ENCODE data around the gene MBD2.
"Not testable (repeated sequence)": the region's sequence is repeated elsewhere in the genome, so short reads cannot be mapped to it uniquely, and the experiment has no call there.

The MBD2 gene

GRCh38 chr18:54235871-54236270, 11.4 kb upstream of the MBD2 start:
- no peak for DNase-seq (ENCODE audit: low read depth in 2 of 2)

- no peak for DNase-seq (ENCODE audit: low read depth in 2 of 2)
These were observed 9.3 kb upstream of the MBD2 start for GRCh38 chr18:54233747-54234146.

GRCh38 chr18:54233228-54233625, 8.8 kb upstream of the MBD2 start:
- DNase-seq (ENCODE audit: low read depth in 2 of 2), result no peak

- DNase-seq (ENCODE audit: low read depth in 2 of 2), result no peak
These were observed 8.2 kb upstream of the MBD2 start for GRCh38 chr18:54232485-54233227.

- no peak for DNase-seq (ENCODE audit: low read depth in 2 of 2)
These were observed 5.1 kb upstream of the MBD2 start for GRCh38 chr18:54229421-54230059.

GRCh38 chr18:54228364-54228763, 3.9 kb upstream of the MBD2 start:
- DNase-seq (ENCODE audit: low read depth in 2 of 2), result no peak

- peak; percentile 31 to 55 for DNase-seq (ENCODE audit: low read depth in 2 of 2)
These were observed 764 bp downstream of the MBD2 start for GRCh38 chr18:54223568-54224241.

GRCh38 chr18:54222922-54223567, 1.4 kb downstream of the MBD2 start:
- DNase-seq (ENCODE audit: low read depth in 2 of 2), result peak in 1 of 2 donors; percentile 21

GRCh38 chr18:54220406-54220805, 4.1 kb downstream of the MBD2 start:
- no peak for DNase-seq (ENCODE audit: low read depth in 2 of 2)

- DNase-seq (ENCODE audit: low read depth in 2 of 2), result not testable (repeated sequence)
These were observed 5.7 kb downstream of the MBD2 start for GRCh38 chr18:54218803-54219202.

GRCh38 chr18:54218299-54218698, 6.2 kb downstream of the MBD2 start:
- no peak for DNase-seq (ENCODE audit: low read depth in 2 of 2)

- no peak for DNase-seq (ENCODE audit: low read depth in 2 of 2)
These were observed 6.8 kb downstream of the MBD2 start for GRCh38 chr18:54217624-54218023.

- DNase-seq (ENCODE audit: low read depth in 2 of 2), result no peak
These were observed 9.4 kb downstream of the MBD2 start for GRCh38 chr18:54215069-54215468.

GRCh38 chr18:54210463-54210862, 14.0 kb downstream of the MBD2 start:
- no peak for DNase-seq (ENCODE audit: low read depth in 2 of 2)

GRCh38 chr18:54209471-54210180, 14.8 kb downstream of the MBD2 start:
- no peak for DNase-seq (ENCODE audit: low read depth in 2 of 2)

GRCh38 chr18:54206447-54206846, 18.0 kb downstream of the MBD2 start:
- DNase-seq (ENCODE audit: low read depth in 2 of 2), result no peak

- no peak for DNase-seq (ENCODE audit: low read depth in 2 of 2)
These were observed 18.5 kb downstream of the MBD2 start for GRCh38 chr18:54205959-54206358.

- DNase-seq (ENCODE audit: low read depth in 2 of 2), result not testable (repeated sequence)
These were observed 19.0 kb downstream of the MBD2 start for GRCh38 chr18:54205448-54205847.

GRCh38 chr18:54204883-54205282, 19.6 kb downstream of the MBD2 start:
- DNase-seq (ENCODE audit: low read depth in 2 of 2), result no peak

GRCh38 chr18:54203914-54204313, 20.6 kb downstream of the MBD2 start:
- no peak for DNase-seq (ENCODE audit: low read depth in 2 of 2)

GRCh38 chr18:54202851-54203250, 21.6 kb downstream of the MBD2 start:
- DNase-seq (ENCODE audit: low read depth in 2 of 2), result no peak
